Left lung (tissue), 10 donors: ENCODE data around the gene CMPK1. TPM values are rescaled to one million over a fixed set of nuclear protein-coding genes. Genes with fewer than 3 reads are reported as not detected.

ENCODE experiments used
- ATAC-seq: fragments of 200-7000 bp; cut with Tn5 transposase; one replicate; pipeline ENCODE4 v1.9.1; 2020; ENCODE audit warnings: moderate library complexity
- DNase-seq, 4 donors: peaks; one replicate each; pipeline ENCODE4 v3.0.0-alpha.2; 2013 to 2020
- H3K27ac ChIP-seq, 2 donors: fragments of 200-600 bp; sonication (generic) in 1 of 2; one replicate each; pipeline versions ENCODE4 v1.5.0 to v1.8.0; 2020 to 2021
- H3K27me3 ChIP-seq, 2 donors: fragments of 200-600 bp; sonication (generic) in 1 of 2; one replicate each; pipeline versions ENCODE4 v1.5.0 to v1.8.0; 2020 to 2021
- H3K36me3 ChIP-seq, 2 donors: fragments of 200-600 bp; sonication (generic) in 1 of 2; one replicate each; pipeline versions ENCODE4 v1.5.0 to v1.8.0; 2020 to 2021
- H3K4me1 ChIP-seq, 2 donors: fragments of 200-600 bp; one replicate each; pipeline ENCODE4 v1.8.0; 2021
- H3K4me3 ChIP-seq, 2 donors: fragments of 200-600 bp; sonication (generic) in 1 of 2; one replicate each; pipeline versions ENCODE4 v1.5.0 to v1.8.0; 2020 to 2021; ENCODE audit warnings: mild to moderate bottlenecking in 1 of 2
- H3K9me3 ChIP-seq, 2 donors: fragments of 200-600 bp; sonication (generic) in 1 of 2; one replicate each; pipeline versions ENCODE4 v1.5.0 to v1.8.0; 2020 to 2021
- CTCF ChIP-seq, 2 donors: fragments of 200-600 bp; sonication (generic) in 1 of 2; IDR thresholded peaks; one replicate each; pipeline versions ENCODE4 v1.5.0 to v1.8.0; 2021; ENCODE audit warnings: antibody characterized with exemption in 2 of 2
- intact Hi-C, 2 donors: fragments of 100-400 bp; cut with DNase I; formaldehyde crosslinking; loops; one replicate each; pipeline versions ENCODE4 v1.11.2 to v1.14.2; 2022
- polyA plus RNA-seq, 6 donors: library from polyadenylated mRNA; unstranded; fragments of 120-200 nt; gene quantifications; one replicate each; pipeline ENCODE4 v1.2.1, GENCODE V29; 2013; ENCODE audit not compliant: insufficient read length in 6 of 6
- total RNA-seq, 2 donors: library from RNA; stranded (reverse); fragmentation: NEBNext Ultra II Directional; extraction: Animal tissue kit (Norgen Biotek cat#: 25700); gene quantifications; one replicate each; pipeline ENCODE4 v1.2.1, GENCODE V29; 2021
- donor health status: DM: no; HTN: yes; CAD: no.
- donor health status: DM: no; HTN: no; CAD: no.

The CMPK1 gene
- total and polyA plus RNA-seq, 8 donors: 76.2 to 128 (median 94.6) TPM

DNA sequence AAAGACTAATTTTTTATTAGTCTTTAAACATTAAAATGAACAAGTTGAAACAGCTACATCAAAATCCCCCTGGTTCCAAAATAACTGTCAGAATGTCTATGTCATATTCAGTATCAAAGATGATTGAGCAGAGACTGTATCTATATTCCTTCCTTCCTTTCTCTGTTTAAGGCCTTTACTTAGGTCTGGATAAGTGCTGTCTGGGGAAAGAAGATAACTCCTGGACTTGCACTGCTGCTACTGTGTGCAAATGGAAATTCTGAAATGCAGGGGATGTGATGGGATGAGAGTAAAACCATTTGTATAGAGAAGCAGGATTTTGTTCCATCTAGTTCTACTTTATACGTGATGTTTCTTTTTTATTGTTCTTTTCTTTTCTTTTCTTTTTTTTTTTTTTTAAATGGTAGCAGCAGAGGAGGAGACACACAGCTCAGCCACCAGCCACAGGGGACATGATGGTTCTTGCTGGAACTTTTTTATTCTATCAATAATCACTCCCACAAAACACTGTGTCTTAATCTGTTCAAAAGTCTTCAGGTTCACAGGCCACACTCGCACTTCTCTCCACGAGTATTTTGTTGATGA is 48.9 kb downstream of the CMPK1 start:
- intact Hi-C loops: no loop called here
- H3K9me3 ChIP-seq: no peaks in the 10 kb centered on the region
- H3K4me3 ChIP-seq: no peak overlapping the region
- H3K4me1 ChIP-seq: no peaks in the 10 kb centered on the region
- peaks cover 0 to 36% of the 10 kb centered on the region in 2 donors for H3K36me3 ChIP-seq
- no peak for TF ChIP-seq CTCF (IDR thresholded peaks at IDR 0.05)
- no peaks in the 10 kb centered on the region for H3K27me3 ChIP-seq
- DNase-seq (no peak), ATAC-seq (no peak)
- H3K27ac ChIP-seq: no peak overlapping the region

GRCh38 chr1:47384083-47384482 is 50.5 kb downstream of the CMPK1 start:
- no peak for ATAC-seq
- Histone ChIP-seq H3K27me3 (no peaks in the 10 kb centered on the region), H3K9me3 (no peaks in the 10 kb centered on the region), H3K4me3 (no peak overlapping the region), H3K36me3 (peaks cover 0 to 35% of the 10 kb centered on the region in 2 donors), H3K27ac (no peak overlapping the region), H3K4me1 (no peaks in the 10 kb centered on the region)
- intact Hi-C loops: no loop called here
- no peak for DNase-seq
- no peak for TF ChIP-seq CTCF (IDR thresholded peaks at IDR 0.05)

- intact Hi-C loops: no loop called here
- TF ChIP-seq CTCF (IDR thresholded peaks at IDR 0.05): no peak
- ATAC-seq: no peak
Observed at GRCh38 chr1:47385020-47385419, 51.4 kb downstream of the CMPK1 start.

GRCh38 chr1:47386268-47386667 is 52.7 kb downstream of the CMPK1 start:
- intact Hi-C loops: no loop called here

More at GRCh38 chr1:47385020-47385419, 51.4 kb downstream of the CMPK1 start:
- no peaks in the 10 kb centered on the region for H3K4me1 ChIP-seq
- H3K36me3 ChIP-seq: peaks cover 0 to 27% of the 10 kb centered on the region in 2 donors
- no peaks in the 10 kb centered on the region for H3K27me3 ChIP-seq
- no peak for DNase-seq
- H3K9me3 ChIP-seq: no peaks in the 10 kb centered on the region
- no peak overlapping the region for H3K4me3 ChIP-seq
- H3K27ac ChIP-seq: no peak overlapping the region

More at GRCh38 chr1:47386268-47386667, 52.7 kb downstream of the CMPK1 start:
- Histone ChIP-seq H3K9me3 (no peaks in the 10 kb centered on the region), H3K4me1 (no peaks in the 10 kb centered on the region), H3K36me3 (peaks cover 0 to 14% of the 10 kb centered on the region in 2 donors), H3K27me3 (peaks cover 0 to 5% of the 10 kb centered on the region in 2 donors), H3K27ac (no peak overlapping the region), H3K4me3 (no peak overlapping the region)
- TF ChIP-seq CTCF (IDR thresholded peaks at IDR 0.05): no peak
- no peak for DNase-seq
- no peak for ATAC-seq
